Stimulated activated CD8-positive, alpha-beta memory T cell treated with anti-CD3 and anti-CD28 coated beads, Interleukin-7, amount 100 ng/mL, for 24 hours (primary cell): ENCODE results near the gene SLC25A25.

Source experiments
- DNase-seq: peaks from one replicate; pipeline ENCODE4 v3.0.0-alpha.2; 2020; ENCODE audit warnings: low read depth

SLC25A25 gene

GRCh38 chr9:128096616-128097536 lies 28.8 kb downstream of the SLC25A25 start:
- no peak for DNase-seq

GRCh38 chr9:128097543-128098296 lies 29.7 kb downstream of the SLC25A25 start:
- DNase-seq, result no peak

DNA sequence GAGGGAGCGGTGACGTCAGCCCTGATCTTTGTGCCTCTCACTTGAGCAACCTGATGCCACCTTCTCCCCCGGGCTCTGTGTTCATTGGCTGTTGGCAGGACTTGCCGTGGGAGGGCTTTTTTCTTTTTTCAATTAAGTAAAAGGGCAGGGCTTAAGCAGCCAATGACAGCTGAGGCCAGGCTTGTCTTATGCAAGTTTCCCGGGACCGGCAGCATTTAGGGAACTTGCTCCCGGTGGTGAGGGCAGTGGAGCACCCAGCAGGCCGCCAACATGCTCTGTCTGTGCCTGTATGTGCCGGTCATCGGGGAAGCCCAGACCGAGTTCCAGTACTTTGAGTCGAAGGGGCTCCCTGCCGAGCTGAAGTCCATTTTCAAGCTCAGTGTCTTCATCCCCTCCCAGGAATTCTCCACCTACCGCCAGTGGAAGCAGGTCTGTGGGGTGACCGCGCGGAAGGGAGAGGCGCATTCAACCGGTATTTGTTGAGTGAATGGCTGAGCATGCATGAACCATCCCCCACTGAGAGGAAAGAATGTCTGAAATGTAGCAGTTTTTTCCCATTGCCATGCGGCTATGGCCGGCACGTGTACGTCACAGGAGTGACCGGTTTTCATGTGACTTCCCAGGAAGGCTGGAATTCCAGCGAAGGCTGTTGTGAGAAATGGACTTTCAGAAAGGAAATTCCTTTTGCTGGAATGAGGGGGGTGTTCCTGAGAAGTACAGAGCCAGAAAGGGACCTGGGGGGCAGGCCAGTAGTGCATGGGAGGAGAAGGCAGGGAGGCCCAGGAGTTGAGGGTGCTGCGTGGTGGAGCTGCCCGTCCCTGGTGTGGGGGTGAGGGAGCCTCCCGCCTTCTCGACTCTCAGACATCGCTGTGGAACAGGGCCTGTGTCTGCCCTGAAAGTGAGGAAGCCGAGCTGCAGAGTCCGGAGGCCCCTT lies 30.5 kb downstream of the SLC25A25 start:
- DNase-seq, result peak; percentile 25

DNA sequence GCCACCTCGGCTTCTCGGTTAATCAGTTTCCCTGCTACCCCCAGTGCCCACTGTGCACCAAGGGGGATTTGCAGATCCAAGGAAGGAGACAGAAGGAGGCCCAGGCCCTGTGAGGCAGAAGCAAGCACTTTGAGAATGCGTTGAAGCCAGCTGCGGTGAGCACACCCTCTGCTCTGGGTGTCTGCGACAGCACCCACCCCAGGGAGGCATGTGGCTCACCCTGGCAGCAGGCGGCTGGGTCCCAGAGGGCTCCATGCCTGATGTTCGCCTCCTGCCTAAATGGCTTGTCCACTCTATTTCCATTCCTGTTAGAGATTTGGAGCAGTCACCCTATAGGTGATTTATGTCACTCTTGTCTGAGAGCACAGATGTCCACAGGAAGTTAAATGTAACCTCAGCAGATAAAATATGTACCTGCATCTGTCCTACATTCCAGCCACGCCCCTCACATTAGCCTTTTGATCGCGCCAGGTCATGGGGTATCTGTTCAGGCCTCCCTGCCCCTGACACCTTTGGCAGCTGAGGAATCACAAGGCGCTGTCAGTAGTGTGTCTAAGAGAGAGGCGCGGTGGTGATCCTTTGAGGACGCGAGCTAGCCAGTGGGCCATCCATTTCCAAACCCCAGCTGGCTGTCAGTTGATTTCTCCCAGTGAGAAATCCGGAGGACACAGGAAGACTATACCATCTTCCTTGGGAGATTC lies 31.3 kb downstream of the SLC25A25 start:
- no peak for DNase-seq

DNA sequence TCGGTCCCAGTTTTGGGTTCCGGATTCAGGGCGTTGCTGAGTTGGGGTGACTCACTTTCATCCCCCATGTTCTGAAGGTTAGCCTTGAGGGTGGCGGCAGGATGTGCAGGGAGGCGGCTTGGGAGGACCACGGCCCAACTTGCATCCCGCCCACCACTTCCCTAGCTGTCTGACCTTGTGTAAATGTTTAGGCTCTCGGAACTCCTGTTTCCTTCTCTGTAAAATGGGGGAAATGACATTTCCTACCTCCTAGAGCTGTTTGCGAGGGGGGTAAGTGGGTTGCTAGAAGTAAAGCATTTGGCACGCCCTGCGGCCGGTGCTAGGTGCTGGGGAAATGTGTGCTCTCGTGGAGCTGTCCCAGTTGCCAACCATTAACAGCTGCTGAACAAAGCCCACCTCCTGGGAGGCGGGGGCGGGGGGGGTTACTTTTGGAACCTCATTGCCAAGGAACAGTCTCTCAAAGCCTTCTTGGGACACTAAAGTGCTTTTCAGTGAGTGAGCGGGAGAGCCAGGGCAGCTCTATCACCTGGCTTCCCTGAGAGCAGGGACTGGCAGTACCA lies 32.0 kb downstream of the SLC25A25 start:
- no peak for DNase-seq

GRCh38 chr9:128100581-128100980 lies 32.5 kb downstream of the SLC25A25 start:
- DNase-seq, result no peak

GRCh38 chr9:128101231-128101661 lies 33.2 kb downstream of the SLC25A25 start:
- no peak for DNase-seq

DNA sequence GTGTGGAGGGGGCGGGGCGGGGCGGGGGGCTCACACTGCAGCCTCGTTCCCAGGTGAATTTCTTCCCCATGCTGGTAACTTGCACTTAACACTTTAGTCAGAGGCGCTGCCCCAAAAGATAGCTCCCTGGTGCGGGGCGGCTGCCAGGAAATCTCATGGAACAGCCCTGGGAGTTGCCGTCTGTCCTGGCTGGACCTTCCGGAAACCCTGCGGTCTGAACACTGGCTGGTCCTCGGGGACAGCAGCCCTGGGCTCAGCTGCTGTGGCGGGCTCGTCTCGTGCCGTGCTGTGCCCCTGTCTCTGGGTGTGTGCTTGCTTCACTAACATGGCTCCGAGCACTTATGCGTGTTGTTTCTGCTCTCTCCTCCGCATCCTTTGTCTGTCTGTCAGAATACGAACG lies 33.7 kb downstream of the SLC25A25 start:
- DNase-seq, result no peak

DNA sequence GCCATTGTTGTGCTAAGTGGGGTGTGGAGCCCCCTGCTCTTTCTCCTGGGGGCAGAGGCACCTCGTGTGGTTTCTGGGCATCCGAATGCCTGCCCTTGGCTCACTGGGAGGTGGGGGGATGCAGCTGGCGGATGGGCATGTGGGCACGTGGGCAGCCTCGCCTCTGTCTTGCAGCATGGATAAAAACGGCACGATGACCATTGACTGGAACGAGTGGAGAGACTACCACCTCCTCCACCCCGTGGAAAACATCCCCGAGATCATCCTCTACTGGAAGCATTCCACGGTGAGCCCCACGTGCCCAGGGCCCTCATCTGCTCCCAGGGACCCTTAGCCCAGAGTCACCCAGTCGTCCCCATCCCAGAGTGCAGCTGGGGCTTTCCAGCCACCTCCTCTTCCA lies 34.2 kb downstream of the SLC25A25 start:
- no peak for DNase-seq

DNA sequence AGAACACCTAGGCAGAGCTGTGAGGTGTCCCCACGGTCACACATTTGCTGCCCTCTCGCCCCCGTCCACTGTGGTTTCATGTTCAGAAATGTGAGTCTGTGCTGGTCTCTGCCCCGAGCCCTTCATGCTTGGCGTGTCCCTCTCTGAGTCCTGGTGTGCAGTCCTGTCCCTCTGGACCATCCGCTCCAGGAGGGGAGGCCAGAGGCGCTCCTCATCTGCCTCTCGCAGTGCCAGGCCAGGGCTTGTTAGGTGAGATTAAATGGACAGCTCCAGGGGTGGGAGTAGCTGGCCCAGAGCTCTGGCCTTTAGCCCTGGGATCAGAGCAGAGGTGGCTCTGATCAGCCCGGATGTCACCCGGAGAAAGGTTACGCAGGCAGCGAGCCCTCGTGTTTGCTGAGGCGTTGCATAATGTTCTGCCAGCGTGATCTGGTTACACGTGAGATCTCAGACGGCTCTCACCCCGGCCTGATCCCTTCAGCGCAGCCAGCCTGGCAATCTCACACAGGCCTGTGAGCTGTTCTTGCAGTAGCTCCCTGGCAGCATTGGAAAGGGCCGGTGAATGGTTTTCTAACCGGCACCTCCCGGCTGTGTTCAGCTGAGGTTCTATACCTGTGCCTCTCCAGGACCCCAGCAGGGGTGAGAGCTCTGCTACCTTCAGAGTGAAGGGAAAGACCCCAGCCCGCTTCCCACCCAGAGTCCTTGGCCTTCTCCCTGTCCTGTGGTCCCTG lies 35.0 kb downstream of the SLC25A25 start:
- no peak for DNase-seq

DNA sequence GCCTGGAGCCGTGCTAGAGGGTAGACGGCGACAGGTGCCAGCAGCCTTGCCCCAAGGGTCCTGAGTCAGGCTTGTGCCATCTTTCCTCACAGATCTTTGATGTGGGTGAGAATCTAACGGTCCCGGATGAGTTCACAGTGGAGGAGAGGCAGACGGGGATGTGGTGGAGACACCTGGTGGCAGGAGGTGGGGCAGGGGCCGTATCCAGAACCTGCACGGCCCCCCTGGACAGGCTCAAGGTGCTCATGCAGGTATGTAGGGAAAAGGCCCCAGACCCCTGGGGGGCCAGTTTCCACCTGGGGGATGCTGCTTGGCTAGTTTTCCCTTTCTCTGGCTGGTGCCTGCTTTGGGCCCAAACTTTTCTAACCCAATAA lies 35.5 kb downstream of the SLC25A25 start:
- no peak for DNase-seq

- DNase-seq, result no peak
Observed at GRCh38 chr9:128104171-128104618, 36.2 kb downstream of the SLC25A25 start.

GRCh38 chr9:128105538-128106175 lies 37.6 kb downstream of the SLC25A25 start:
- no peak for DNase-seq

GRCh38 chr9:128106181-128106939 lies 38.3 kb downstream of the SLC25A25 start:
- no peak for DNase-seq

- no peak for DNase-seq
Observed at GRCh38 chr9:128106940-128107467, 39.0 kb downstream of the SLC25A25 start.

DNA sequence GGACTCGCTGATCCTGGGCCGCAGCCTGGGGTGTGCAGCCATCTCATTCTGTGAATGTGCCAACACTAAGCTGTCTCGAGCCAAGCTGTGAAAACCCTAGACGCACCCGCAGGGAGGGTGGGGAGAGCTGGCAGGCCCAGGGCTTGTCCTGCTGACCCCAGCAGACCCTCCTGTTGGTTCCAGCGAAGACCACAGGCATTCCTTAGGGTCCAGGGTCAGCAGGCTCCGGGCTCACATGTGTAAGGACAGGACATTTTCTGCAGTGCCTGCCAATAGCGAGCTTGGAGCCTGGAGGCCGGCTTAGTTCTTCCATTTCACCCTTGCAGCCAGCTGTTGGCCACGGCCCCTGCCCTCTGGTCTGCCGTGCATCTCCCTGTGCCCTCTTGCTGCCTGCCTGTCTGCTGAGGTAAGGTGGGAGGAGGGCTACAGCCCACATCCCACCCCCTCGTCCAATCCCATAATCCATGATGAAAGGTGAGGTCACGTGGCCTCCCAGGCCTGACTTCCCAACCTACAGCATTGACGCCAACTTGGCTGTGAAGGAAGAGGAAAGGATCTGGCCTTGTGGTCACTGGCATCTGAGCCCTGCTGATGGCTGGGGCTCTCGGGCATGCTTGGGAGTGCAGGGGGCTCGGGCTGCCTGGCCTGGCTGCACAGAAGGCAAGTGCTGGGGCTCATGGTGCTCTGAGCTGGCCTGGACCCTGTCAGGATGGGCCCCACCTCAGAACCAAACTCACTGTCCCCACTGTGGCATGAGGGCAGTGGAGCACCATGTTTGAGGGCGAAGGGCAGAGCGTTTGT lies 39.6 kb downstream of the SLC25A25 start:
- DNase-seq, result no peak

DNA sequence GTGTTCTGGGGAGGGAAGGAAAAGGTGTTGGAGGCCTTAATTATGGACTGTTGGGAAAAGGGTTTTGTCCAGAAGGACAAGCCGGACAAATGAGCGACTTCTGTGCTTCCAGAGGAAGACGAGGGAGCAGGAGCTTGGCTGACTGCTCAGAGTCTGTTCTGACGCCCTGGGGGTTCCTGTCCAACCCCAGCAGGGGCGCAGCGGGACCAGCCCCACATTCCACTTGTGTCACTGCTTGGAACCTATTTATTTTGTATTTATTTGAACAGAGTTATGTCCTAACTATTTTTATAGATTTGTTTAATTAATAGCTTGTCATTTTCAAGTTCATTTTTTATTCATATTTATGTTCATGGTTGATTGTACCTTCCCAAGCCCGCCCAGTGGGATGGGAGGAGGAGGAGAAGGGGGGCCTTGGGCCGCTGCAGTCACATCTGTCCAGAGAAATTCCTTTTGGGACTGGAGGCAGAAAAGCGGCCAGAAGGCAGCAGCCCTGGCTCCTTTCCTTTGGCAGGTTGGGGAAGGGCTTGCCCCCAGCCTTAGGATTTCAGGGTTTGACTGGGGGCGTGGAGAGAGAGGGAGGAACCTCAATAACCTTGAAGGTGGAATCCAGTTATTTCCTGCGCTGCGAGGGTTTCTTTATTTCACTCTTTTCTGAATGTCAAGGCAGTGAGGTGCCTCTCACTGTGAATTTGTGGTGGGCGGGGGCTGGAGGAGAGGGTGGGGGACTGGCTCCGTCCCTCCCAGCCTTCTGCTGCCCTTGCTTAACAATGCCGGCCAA lies 40.4 kb downstream of the SLC25A25 start:
- DNase-seq, result no peak
